OCI-LY3 (cell line): Measurements from ENCODE around the gene SPATA16.
"Not testable (repeated sequence)": the region's sequence is repeated elsewhere in the genome, so short reads cannot be mapped to it uniquely, and the experiment has no call there.

Experiments
- H2AFZ ChIP-seq: fragments of 200-600, 300-600 bp; shearing (Covaris generic); 2 replicates; pipeline ENCODE4 v1.6.0; 2014; ENCODE audit warnings: antibody characterized with exemption, low read depth, low read length
- H3K27ac ChIP-seq: fragments of 200-600, 300-600 bp; sonication (generic); 2 replicates; pipeline ENCODE4 v1.5.1; 2014; ENCODE audit warnings: mild to moderate bottlenecking, low read length, moderate library complexity, mixed read lengths
- H3K27me3 ChIP-seq: fragments of 200-600, 300-600 bp; sonication (generic); 2 replicates; pipeline ENCODE4 v1.6.1; 2014; ENCODE audit warnings: low read depth, low read length, mixed read lengths
- H3K36me3 ChIP-seq: fragments of 200-600, 300-600 bp; sonication (generic); replicated peaks from 2 replicates; pipeline ENCODE3; 2014; ENCODE audit warnings: low read depth, low read length, mixed read lengths
- H3K4me1 ChIP-seq: fragments of 300-600, 200-600 bp; sonication (generic); 2 replicates; pipeline ENCODE4 v1.6.1; 2014; ENCODE audit warnings: low read length, mixed read lengths
- H3K4me2 ChIP-seq: fragments of 200-600, 300-600 bp; sonication (generic); 2 replicates; pipeline ENCODE4 v1.6.1; 2014; ENCODE audit warnings: low read length, mixed read lengths
- H3K4me3 ChIP-seq: fragments of 300-600, 200-600 bp; sonication (generic); 2 replicates; pipeline ENCODE4 v1.5.1; 2014; ENCODE audit warnings: antibody characterized with exemption, mild to moderate bottlenecking, low read length, moderate library complexity
- H3K79me2 ChIP-seq: fragments of 300-600, 200-600 bp; shearing (Covaris generic); 2 replicates; pipeline ENCODE4 v1.6.1; 2014; ENCODE audit warnings: mild to moderate bottlenecking, low read length, mixed read lengths
- H3K9ac ChIP-seq: fragments of 300-600, 200-600 bp; shearing (Covaris generic); 2 replicates; pipeline ENCODE4 v1.6.0; 2014; ENCODE audit warnings: mild to moderate bottlenecking, low read length, moderate library complexity
- H3K9me3 ChIP-seq: fragments of 200-600, 300-600 bp; shearing (Covaris generic); 2 replicates; pipeline ENCODE4 v1.6.1; 2014; ENCODE audit warnings: low read length, mixed read lengths; ENCODE audit not compliant: insufficient read depth
- H4K20me1 ChIP-seq: fragments of 200-600, 300-600 bp; sonication (generic); 2 replicates; pipeline ENCODE4 v1.6.1; 2016; ENCODE audit warnings: low read length, mixed read lengths; ENCODE audit not compliant: insufficient read depth
- EZH2phosphoT487 ChIP-seq: fragments of 200-600 bp; shearing (Covaris generic); IDR thresholded peaks from 2 replicates; pipeline ENCODE4 v1.6.1; 2018; ENCODE audit warnings: antibody characterized with exemption, mixed run types, low read depth
- TF ChIP-seq, protein P1 (sequence below): fragments of 200-600, 300-600 bp; sonication (generic); IDR thresholded peaks from 2 replicates; pipeline ENCODE4 v1.5.1; 2014; ENCODE audit warnings: antibody characterized with exemption, low read length, low read depth

The SPATA16 gene

GRCh38 chr3:173027429-173027828, 113.6 kb downstream of the SPATA16 start:
- Histone ChIP-seq H3K27me3 (no peaks in the 10 kb centered on the region), H4K20me1 (no peaks in the 10 kb centered on the region), H3K4me3 (no peak overlapping the region), H3K4me2 (no peak overlapping the region), H3K4me1 (no peaks in the 10 kb centered on the region), H3K9ac (no peak overlapping the region), H3K27ac (no peak overlapping the region), H3K36me3 (no peaks in the 10 kb centered on the region), H3K9me3 (no peaks in the 10 kb centered on the region), H3K79me2 (no peaks in the 10 kb centered on the region), H2AFZ (no peak overlapping the region)
- TF ChIP-seq, protein P1, sequence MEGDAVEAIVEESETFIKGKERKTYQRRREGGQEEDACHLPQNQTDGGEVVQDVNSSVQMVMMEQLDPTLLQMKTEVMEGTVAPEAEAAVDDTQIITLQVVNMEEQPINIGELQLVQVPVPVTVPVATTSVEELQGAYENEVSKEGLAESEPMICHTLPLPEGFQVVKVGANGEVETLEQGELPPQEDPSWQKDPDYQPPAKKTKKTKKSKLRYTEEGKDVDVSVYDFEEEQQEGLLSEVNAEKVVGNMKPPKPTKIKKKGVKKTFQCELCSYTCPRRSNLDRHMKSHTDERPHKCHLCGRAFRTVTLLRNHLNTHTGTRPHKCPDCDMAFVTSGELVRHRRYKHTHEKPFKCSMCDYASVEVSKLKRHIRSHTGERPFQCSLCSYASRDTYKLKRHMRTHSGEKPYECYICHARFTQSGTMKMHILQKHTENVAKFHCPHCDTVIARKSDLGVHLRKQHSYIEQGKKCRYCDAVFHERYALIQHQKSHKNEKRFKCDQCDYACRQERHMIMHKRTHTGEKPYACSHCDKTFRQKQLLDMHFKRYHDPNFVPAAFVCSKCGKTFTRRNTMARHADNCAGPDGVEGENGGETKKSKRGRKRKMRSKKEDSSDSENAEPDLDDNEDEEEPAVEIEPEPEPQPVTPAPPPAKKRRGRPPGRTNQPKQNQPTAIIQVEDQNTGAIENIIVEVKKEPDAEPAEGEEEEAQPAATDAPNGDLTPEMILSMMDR, result no peak

DNA sequence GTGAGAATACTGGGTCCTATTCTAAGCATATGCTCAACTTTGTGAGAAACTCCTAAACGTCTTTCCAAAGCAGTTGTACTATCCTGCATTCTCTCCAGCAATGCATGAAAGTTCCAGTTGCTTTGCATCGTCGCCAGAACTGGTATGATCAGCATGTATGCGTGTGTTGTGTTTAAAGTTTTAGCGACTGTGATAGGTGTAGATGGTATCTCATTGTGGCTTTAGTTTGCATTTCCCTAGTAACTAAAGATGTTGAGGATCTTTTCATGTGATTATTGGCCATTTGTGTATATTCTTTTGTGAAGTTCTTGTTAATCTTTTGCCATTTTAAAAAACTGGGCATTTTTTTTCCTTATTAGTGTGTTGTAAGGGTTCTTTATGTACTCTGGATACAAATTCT, 115.1 kb downstream of the SPATA16 start:
- no peaks in the 10 kb centered on the region for H3K36me3 ChIP-seq
- H3K27ac ChIP-seq, result no peak overlapping the region
- no peak overlapping the region for H3K4me2 ChIP-seq
- no peaks in the 10 kb centered on the region for H4K20me1 ChIP-seq
- no peaks in the 10 kb centered on the region for H3K27me3 ChIP-seq
- no peaks in the 10 kb centered on the region for H3K4me1 ChIP-seq
- no peak overlapping the region for H3K4me3 ChIP-seq
- no peaks in the 10 kb centered on the region for H3K9me3 ChIP-seq
- H2AFZ ChIP-seq, result no peak overlapping the region
- no peak for TF ChIP-seq EZH2phosphoT487
- TF ChIP-seq, protein P1, result no peak
- no peak overlapping the region for H3K9ac ChIP-seq
- H3K79me2 ChIP-seq, result no peaks in the 10 kb centered on the region

- no peak overlapping the region for H3K4me3 ChIP-seq
- H3K36me3 ChIP-seq, result no peaks in the 10 kb centered on the region
- no peaks in the 10 kb centered on the region for H3K9me3 ChIP-seq
- no peak overlapping the region for H2AFZ ChIP-seq
- no peak for TF ChIP-seq EZH2phosphoT487
- TF ChIP-seq, protein P1, result no peak
- H4K20me1 ChIP-seq, result no peaks in the 10 kb centered on the region
- no peak overlapping the region for H3K27ac ChIP-seq
- no peak overlapping the region for H3K9ac ChIP-seq
- no peak overlapping the region for H3K4me2 ChIP-seq
- H3K4me1 ChIP-seq, result peaks cover 3% of the 10 kb centered on the region; the same call in 1 of the 2 replicates
- no peaks in the 10 kb centered on the region for H3K79me2 ChIP-seq
- H3K27me3 ChIP-seq, result no peaks in the 10 kb centered on the region
Measured at GRCh38 chr3:173021547-173022185, 119.4 kb downstream of the SPATA16 start.

- not testable (repeated sequence) for H3K27ac ChIP-seq, H3K79me2 ChIP-seq, H4K20me1 ChIP-seq, H3K4me2 ChIP-seq, H3K9me3 ChIP-seq, H2AFZ ChIP-seq, H3K4me1 ChIP-seq, H3K27me3 ChIP-seq, H3K4me3 ChIP-seq, H3K9ac ChIP-seq, H3K36me3 ChIP-seq
Measured at GRCh38 chr3:173020128-173020527, 120.9 kb downstream of the SPATA16 start.
